Progenitor cell of endocrine pancreas (in vitro differentiated cells): ENCODE measurements around the gene SPAG16. TPM values are rescaled to one million over a fixed set of nuclear protein-coding genes. Genes with fewer than 3 reads are reported as not detected.

Experiments
- DNase-seq: peaks from one replicate; pipeline ENCODE4 v3.0.0; 2021; ENCODE audit warnings: low spot score; ENCODE audit not compliant: unreplicated experiment
- H3K27ac Mint-ChIP-seq: 2 replicates; pipeline ENCODE4 v1.8.0; 2021; ENCODE audit warnings: mild to moderate bottlenecking, moderate library complexity, mixed read lengths
- H3K27me3 Mint-ChIP-seq: 2 replicates; pipeline ENCODE4 v1.8.0; 2021; ENCODE audit warnings: mixed read lengths
- H3K36me3 Mint-ChIP-seq: 2 replicates; pipeline ENCODE4 v1.8.0; 2022; ENCODE audit warnings: mixed read lengths; ENCODE audit not compliant: insufficient read depth
- H3K4me1 Mint-ChIP-seq: 2 replicates; pipeline ENCODE4 v1.8.0; 2021; ENCODE audit warnings: low read depth, mixed read lengths
- H3K4me3 Mint-ChIP-seq: 2 replicates; pipeline ENCODE4 v1.8.0; 2021; ENCODE audit warnings: low read depth, mild to moderate bottlenecking, moderate library complexity, mixed read lengths
- H3K9me3 Mint-ChIP-seq: 2 replicates; pipeline ENCODE4 v1.8.0; 2021; ENCODE audit warnings: low read depth, mixed read lengths
- total RNA-seq: library from RNA; stranded (reverse); gene quantifications from 2 replicates; pipeline ENCODE4 v1.2.1, GENCODE V29; 2021
- TF ChIP-seq, protein P1 (sequence below): fragments of 200-600 bp; sonication (generic); IDR thresholded peaks from one replicate; pipeline ENCODE4 v1.5.0; 2021; ENCODE audit warnings: antibody characterized with exemption, mild to moderate bottlenecking; ENCODE audit not compliant: unreplicated experiment

The SPAG16 gene
- total RNA-seq, 1 donor from 2014 or later = 52.8 TPM

DNA sequence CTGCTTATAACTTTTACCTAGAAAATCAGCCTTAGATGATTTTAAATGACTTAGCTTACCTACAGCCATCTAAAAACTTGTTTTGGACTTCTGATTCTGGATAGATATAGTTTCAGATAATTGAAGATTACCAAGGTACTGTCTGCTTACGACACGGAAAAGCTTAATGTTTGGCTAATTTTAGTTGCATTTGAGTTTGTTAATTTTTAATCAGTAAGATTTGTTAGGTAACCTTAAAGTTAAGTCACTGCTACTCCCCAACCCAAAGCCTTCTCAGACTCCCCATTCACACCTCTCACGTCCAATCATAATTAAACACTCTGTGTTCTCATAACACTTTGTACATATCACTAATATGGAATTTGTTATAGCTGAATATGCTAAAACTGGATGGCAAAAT lies 936.0 kb downstream of the SPAG16 start:
- Mint-ChIP-seq H3K9me3 (no peaks in the 10 kb centered on the region), H3K4me3 (no peak overlapping the region), H3K27me3 (no peaks in the 10 kb centered on the region), H3K27ac (no peak overlapping the region), H3K4me1 (peaks cover 2% of the 10 kb centered on the region), H3K36me3 (no peaks in the 10 kb centered on the region)
- TF ChIP-seq, protein P1, sequence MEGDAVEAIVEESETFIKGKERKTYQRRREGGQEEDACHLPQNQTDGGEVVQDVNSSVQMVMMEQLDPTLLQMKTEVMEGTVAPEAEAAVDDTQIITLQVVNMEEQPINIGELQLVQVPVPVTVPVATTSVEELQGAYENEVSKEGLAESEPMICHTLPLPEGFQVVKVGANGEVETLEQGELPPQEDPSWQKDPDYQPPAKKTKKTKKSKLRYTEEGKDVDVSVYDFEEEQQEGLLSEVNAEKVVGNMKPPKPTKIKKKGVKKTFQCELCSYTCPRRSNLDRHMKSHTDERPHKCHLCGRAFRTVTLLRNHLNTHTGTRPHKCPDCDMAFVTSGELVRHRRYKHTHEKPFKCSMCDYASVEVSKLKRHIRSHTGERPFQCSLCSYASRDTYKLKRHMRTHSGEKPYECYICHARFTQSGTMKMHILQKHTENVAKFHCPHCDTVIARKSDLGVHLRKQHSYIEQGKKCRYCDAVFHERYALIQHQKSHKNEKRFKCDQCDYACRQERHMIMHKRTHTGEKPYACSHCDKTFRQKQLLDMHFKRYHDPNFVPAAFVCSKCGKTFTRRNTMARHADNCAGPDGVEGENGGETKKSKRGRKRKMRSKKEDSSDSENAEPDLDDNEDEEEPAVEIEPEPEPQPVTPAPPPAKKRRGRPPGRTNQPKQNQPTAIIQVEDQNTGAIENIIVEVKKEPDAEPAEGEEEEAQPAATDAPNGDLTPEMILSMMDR = no peak
- no peak for DNase-seq

DNA sequence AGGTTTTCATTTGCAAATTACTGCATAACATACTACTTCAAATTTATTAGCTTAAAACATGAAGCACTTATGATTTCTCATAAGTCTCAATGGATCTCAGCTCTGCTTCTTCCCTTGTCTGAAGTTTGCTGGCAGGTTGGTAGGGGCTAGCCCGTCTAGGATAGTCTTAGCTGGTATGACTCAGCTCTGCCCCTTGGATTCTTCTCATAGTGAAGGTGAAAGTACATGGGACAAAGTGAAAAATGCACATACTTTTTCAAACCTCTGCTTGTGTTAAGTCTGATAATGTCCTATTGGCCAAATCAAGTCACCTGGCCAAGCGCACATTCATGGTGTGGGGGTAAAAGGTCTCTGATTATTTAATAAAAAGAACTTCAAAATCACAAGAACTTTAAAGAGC lies 941.8 kb downstream of the SPAG16 start:
- no peaks in the 10 kb centered on the region for H3K4me1 Mint-ChIP-seq
- H3K4me3 Mint-ChIP-seq = no peak overlapping the region
- no peaks in the 10 kb centered on the region for H3K27me3 Mint-ChIP-seq
- no peaks in the 10 kb centered on the region for H3K9me3 Mint-ChIP-seq
- TF ChIP-seq, protein P1 = no peak
- H3K36me3 Mint-ChIP-seq = no peaks in the 10 kb centered on the region
- DNase-seq = no peak
- H3K27ac Mint-ChIP-seq = no peak overlapping the region

DNA sequence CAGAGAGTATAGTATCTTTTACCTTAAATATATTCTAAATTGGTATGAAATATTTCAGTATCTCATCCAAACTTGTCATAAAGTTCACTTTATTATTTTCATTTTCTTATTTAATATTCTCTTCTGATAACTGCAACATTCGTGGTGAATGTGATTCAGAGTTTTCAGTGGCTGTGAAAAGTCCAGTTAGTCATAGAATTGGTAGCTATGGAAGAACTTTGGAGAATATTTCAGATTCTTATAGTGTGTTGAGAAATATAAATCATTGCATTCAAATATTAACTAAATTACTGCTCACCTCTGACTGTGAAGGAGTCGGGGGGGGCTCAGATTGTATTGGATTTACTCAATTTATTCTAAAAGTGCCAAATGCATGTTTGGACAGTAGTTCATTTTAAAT lies 948.0 kb downstream of the SPAG16 start:
- no peaks in the 10 kb centered on the region for H3K27me3 Mint-ChIP-seq
- no peak overlapping the region for H3K27ac Mint-ChIP-seq
- no peak for DNase-seq
- TF ChIP-seq, protein P1 = no peak
- no peaks in the 10 kb centered on the region for H3K36me3 Mint-ChIP-seq
- peaks cover 5% of the 10 kb centered on the region for H3K9me3 Mint-ChIP-seq
- no peak overlapping the region for H3K4me3 Mint-ChIP-seq
- no peaks in the 10 kb centered on the region for H3K4me1 Mint-ChIP-seq

DNA sequence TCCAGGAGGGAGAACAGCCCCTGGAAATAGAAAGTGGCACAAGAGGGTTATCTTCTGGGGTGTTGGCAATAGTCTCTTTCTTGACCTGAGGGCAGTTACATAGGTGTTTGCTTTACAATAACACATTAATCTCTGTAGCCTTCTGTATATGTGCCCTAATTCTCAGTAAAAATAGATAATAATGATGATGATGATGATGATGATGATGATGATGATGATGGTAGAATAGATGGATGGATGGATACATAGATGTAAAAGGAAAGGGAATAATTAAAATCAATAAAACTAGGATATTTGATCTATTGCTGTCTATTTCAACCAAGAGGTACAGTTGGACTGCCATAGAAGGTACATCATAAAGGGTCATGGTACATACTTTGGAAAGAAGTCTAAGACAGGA lies 948.9 kb downstream of the SPAG16 start:
- peaks cover 5% of the 10 kb centered on the region for H3K9me3 Mint-ChIP-seq
- no peaks in the 10 kb centered on the region for H3K36me3 Mint-ChIP-seq
- no peak overlapping the region for H3K4me3 Mint-ChIP-seq
- no peaks in the 10 kb centered on the region for H3K4me1 Mint-ChIP-seq
- TF ChIP-seq, protein P1 = no peak
- no peak overlapping the region for H3K27ac Mint-ChIP-seq
- DNase-seq = no peak
- H3K27me3 Mint-ChIP-seq = no peaks in the 10 kb centered on the region

DNA sequence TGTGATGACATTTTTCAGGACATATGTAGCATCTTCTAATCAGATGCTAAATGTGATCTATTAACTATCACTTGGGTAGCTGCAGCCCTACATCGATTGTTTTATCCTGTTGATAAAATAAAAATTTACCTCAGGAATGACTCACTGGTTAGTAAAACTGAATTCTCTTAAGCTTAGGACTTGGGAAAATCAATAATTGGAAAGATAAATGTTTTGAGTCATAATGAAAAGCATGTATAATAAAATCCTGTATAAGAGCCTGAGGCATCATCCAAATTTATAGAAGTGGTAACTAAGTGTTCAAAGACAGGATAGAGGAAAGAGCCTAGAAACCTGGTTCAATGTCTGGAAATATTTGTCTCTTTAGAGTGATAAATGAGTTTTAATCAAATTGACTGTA lies 958.5 kb downstream of the SPAG16 start:
- Mint-ChIP-seq H3K4me3 (no peak overlapping the region), H3K4me1 (no peaks in the 10 kb centered on the region), H3K27me3 (no peaks in the 10 kb centered on the region), H3K9me3 (no peaks in the 10 kb centered on the region), H3K27ac (no peak overlapping the region), H3K36me3 (no peaks in the 10 kb centered on the region)
- TF ChIP-seq, protein P1 = no peak
- no peak for DNase-seq
